ENCODE measurements around the gene ATP2A1.

The ATP2A1 gene

GRCh38 chr16:28878083-28878926 is at the start of gene ATP2A1:
Gene ATP2A1 (plus strand): TSS chr16:28878488. CDS start chr16:28878672, 184 bp downstream.
- peak within 1 kb of the TSS; percentile 66 for H3K27ac ChIP-seq
- TF ChIP-seq CTCF (IDR thresholded peaks at IDR 0.05) (no peak), ZFX (IDR thresholded peaks at IDR 0.05; ENCODE audit: borderline replicate concordance) (no peak)

GRCh38 chr16:28829747-28830146 is 48.5 kb upstream of the ATP2A1 start:
- no peak overlapping the region for H3K27ac ChIP-seq
- TF ChIP-seq ZFX (IDR thresholded peaks at IDR 0.05; ENCODE audit: borderline replicate concordance) (no peak), CTCF (IDR thresholded peaks at IDR 0.05) (no peak)

GRCh38 chr16:28830531-28830930 is 47.8 kb upstream of the ATP2A1 start:
- TF ChIP-seq CTCF (IDR thresholded peaks at IDR 0.05), result no peak
- no peak for TF ChIP-seq ZFX (IDR thresholded peaks at IDR 0.05; ENCODE audit: borderline replicate concordance)
- H3K27ac ChIP-seq, result no peak overlapping the region

- H3K27ac ChIP-seq, result no peak overlapping the region
- TF ChIP-seq CTCF (IDR thresholded peaks at IDR 0.05) (no peak), ZFX (IDR thresholded peaks at IDR 0.05; ENCODE audit: borderline replicate concordance) (no peak)
Observed at GRCh38 chr16:28834349-28834748, 43.9 kb upstream of the ATP2A1 start.

- no peak for TF ChIP-seq CTCF (IDR thresholded peaks at IDR 0.05)
- TF ChIP-seq ZFX (IDR thresholded peaks at IDR 0.05; ENCODE audit: borderline replicate concordance), result no peak
- H3K27ac ChIP-seq, result no peak overlapping the region
Observed at GRCh38 chr16:28834873-28835863, 43.1 kb upstream of the ATP2A1 start.

- no peak overlapping the region for H3K27ac ChIP-seq
- no peak for TF ChIP-seq ZFX (IDR thresholded peaks at IDR 0.05; ENCODE audit: borderline replicate concordance)
- no peak for TF ChIP-seq CTCF (IDR thresholded peaks at IDR 0.05)
Observed at GRCh38 chr16:28835864-28836760, 42.2 kb upstream of the ATP2A1 start.
